ENCODE measurements around the gene GSTA2. TPM values are rescaled to one million over a fixed set of nuclear protein-coding genes. Genes with fewer than 3 reads are reported as not detected.
"Not testable (repeated sequence)": the region's sequence is repeated elsewhere in the genome, so short reads cannot be mapped to it uniquely, and the experiment has no call there.

GSTA2 gene
- total RNA-seq, 4 donors from 2014 or later: 0.27 TPM; not detected in 3

GRCh38 chr6:52790861-52791260, 27.6 kb upstream of the GSTA2 start:
- no peak for TF ChIP-seq CTCF (IDR thresholded peaks at IDR 0.05)
- TF ChIP-seq POLR2A (IDR thresholded peaks at IDR 0.05): no peak
- DNase-seq: no peak
- no peak overlapping the region for H3K27ac ChIP-seq
- 0% methylated on average over 1 of the region's 1 CpG for WGBS, 2 donors
- H3K4me1 ChIP-seq: no peaks in the 10 kb centered on the region
- H3K27me3 ChIP-seq: no peaks in the 10 kb centered on the region
- no peak overlapping the region for H3K4me3 ChIP-seq (replicated peaks in 1 of 3)
- H3K36me3 ChIP-seq: no peaks in the 10 kb centered on the region
- H3K9me3 ChIP-seq: no peaks in the 10 kb centered on the region
- intact Hi-C loops (cut with DNase I): no loop called here

- DNase-seq; H3K27me3 ChIP-seq; H3K9me3 ChIP-seq; intact Hi-C loops (cut with DNase I); H3K36me3 ChIP-seq; H3K4me1 ChIP-seq; H3K4me3 ChIP-seq (replicated peaks in 1 of 3); H3K27ac ChIP-seq: not testable (repeated sequence)
- 100% methylated on average over 1 of the region's 1 CpG for WGBS, 2 donors
Observed at GRCh38 chr6:52789658-52790057, 26.4 kb upstream of the GSTA2 start.

- no peaks in the 10 kb centered on the region for H3K9me3 ChIP-seq
- no peak overlapping the region for H3K4me3 ChIP-seq (replicated peaks in 1 of 3)
- H3K4me1 ChIP-seq: no peaks in the 10 kb centered on the region
- no peaks in the 10 kb centered on the region for H3K36me3 ChIP-seq
- TF ChIP-seq CTCF (IDR thresholded peaks at IDR 0.05): no peak
- no peak for TF ChIP-seq POLR2A (IDR thresholded peaks at IDR 0.05)
- DNase-seq: no peak
- no peaks in the 10 kb centered on the region for H3K27me3 ChIP-seq
- WGBS, 2 donors: 67 to 77% methylated on average over 3 of the region's 3 CpGs
- intact Hi-C loops (cut with DNase I): no loop called here
- no peak overlapping the region for H3K27ac ChIP-seq
Observed at GRCh38 chr6:52788478-52788877, 25.2 kb upstream of the GSTA2 start.

GRCh38 chr6:52787917-52788316, 24.6 kb upstream of the GSTA2 start:
- no peak for DNase-seq
- Histone ChIP-seq H3K4me1 (no peaks in the 10 kb centered on the region), H3K27me3 (no peaks in the 10 kb centered on the region), H3K9me3 (no peaks in the 10 kb centered on the region), H3K36me3 (no peaks in the 10 kb centered on the region), H3K4me3 (replicated peaks in 1 of 3) (no peak overlapping the region), H3K27ac (no peak overlapping the region)
- intact Hi-C loops (cut with DNase I): no loop called here
- TF ChIP-seq POLR2A (IDR thresholded peaks at IDR 0.05): no peak
- 59% methylated on average over 3 of the region's 3 CpGs for WGBS, 2 donors

- no peak overlapping the region for H3K4me3 ChIP-seq (replicated peaks in 1 of 3)
- 95 to 97% methylated on average over 13 to 20 of the region's 24 CpGs for WGBS, 2 donors
- H3K9me3 ChIP-seq: no peaks in the 10 kb centered on the region
- intact Hi-C loops (cut with DNase I): no loop called here
- H3K36me3 ChIP-seq: no peaks in the 10 kb centered on the region
- H3K4me1 ChIP-seq: no peaks in the 10 kb centered on the region
- H3K27ac ChIP-seq: no peak overlapping the region
- no peak for DNase-seq
- TF ChIP-seq POLR2A (IDR thresholded peaks at IDR 0.05) (no peak), CTCF (IDR thresholded peaks at IDR 0.05) (no peak)
- no peaks in the 10 kb centered on the region for H3K27me3 ChIP-seq
Observed at GRCh38 chr6:52786249-52786956, 23.1 kb upstream of the GSTA2 start.

- WGBS, 2 donors: 40 to 60% methylated on average over 3 of the region's 3 CpGs
- intact Hi-C loops (cut with DNase I); H3K4me3 ChIP-seq (replicated peaks in 1 of 3); DNase-seq; H3K27ac ChIP-seq; H3K9me3 ChIP-seq; H3K27me3 ChIP-seq; H3K4me1 ChIP-seq; H3K36me3 ChIP-seq: not testable (repeated sequence)
Observed at GRCh38 chr6:52782696-52783274, 19.5 kb upstream of the GSTA2 start.

GRCh38 chr6:52782209-52782608, 18.9 kb upstream of the GSTA2 start:
- intact Hi-C loops (cut with DNase I); H3K4me3 ChIP-seq (replicated peaks in 1 of 3); H3K36me3 ChIP-seq; DNase-seq; H3K4me1 ChIP-seq; H3K27me3 ChIP-seq; H3K9me3 ChIP-seq; H3K27ac ChIP-seq: not testable (repeated sequence)

Data from thyroid gland (tissue), 4 donors.